ENCODE data around the gene CD14.
"Not testable (repeated sequence)": the region's sequence is repeated elsewhere in the genome, so short reads cannot be mapped to it uniquely, and the experiment has no call there.

Gene CD14

DNA sequence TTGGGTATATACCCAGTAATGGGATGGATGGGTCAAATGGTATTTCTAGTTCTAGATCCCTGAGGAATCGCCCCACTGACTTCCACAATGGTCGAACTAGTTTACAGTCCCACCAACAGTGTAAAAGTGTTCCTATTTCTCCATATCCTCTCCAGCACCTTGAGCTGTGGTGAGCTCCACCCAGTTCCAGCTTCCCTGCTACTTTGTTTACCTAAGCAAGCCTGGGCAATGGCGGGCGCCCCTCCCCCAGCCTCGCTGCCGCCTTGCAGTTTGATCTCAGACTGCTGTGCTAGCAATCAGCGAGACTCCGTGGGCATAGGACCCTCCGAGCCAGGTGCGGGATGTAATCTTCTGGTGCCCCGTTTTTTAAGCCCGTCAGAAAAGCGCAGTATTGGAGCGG, 39.9 kb downstream of the CD14 start:
- not testable (repeated sequence) for DNase-seq

GRCh38 chr5:140591747-140592372, 41.1 kb downstream of the CD14 start:
- DNase-seq = no peak

GRCh38 chr5:140590861-140591260, 42.1 kb downstream of the CD14 start:
- no peak for DNase-seq

GRCh38 chr5:140588311-140589070, 44.5 kb downstream of the CD14 start:
- no peak for DNase-seq

- no peak for DNase-seq
Measured at GRCh38 chr5:140587495-140587894, 45.5 kb downstream of the CD14 start.
